Thymus (tissue), 11 donors: ENCODE data around the gene ADA. TPM values are rescaled to one million over a fixed set of nuclear protein-coding genes. Genes with fewer than 3 reads are reported as not detected.

Experiments used
- DNase-seq, 9 donors: peaks; one replicate each; pipeline ENCODE4 v3.0.0-alpha.2; 2013; ENCODE audit warnings: low spot score in 9 of 9, low read depth in 6 of 9, missing footprints in 1 of 9
- H3K27ac ChIP-seq, 2 donors: one replicate each; pipeline ENCODE4 v1.5.1; 2013; ENCODE audit warnings: control low read depth in 1 of 2, low read depth in 1 of 2, low read length in 1 of 2, mild to moderate bottlenecking in 1 of 2, moderate library complexity in 1 of 2
- H3K27me3 ChIP-seq, 2 donors: one replicate each; pipeline ENCODE4 v1.5.1; 2013; ENCODE audit warnings: low read length in 1 of 2; ENCODE audit not compliant: control insufficient read depth in 2 of 2, insufficient read depth in 1 of 2
- H3K36me3 ChIP-seq, 2 donors: one replicate each; pipeline ENCODE4 v1.5.1; 2013; ENCODE audit warnings: low read length in 1 of 2, mild to moderate bottlenecking in 1 of 2, moderate library complexity in 1 of 2; ENCODE audit not compliant: control insufficient read depth in 2 of 2, insufficient read depth in 2 of 2
- H3K4me1 ChIP-seq, 2 donors: one replicate each; pipeline ENCODE4 v1.5.1; 2013; ENCODE audit warnings: low read length in 2 of 2; ENCODE audit not compliant: control insufficient read depth in 2 of 2, insufficient read depth in 2 of 2
- H3K4me3 ChIP-seq, 2 donors: one replicate each; pipeline ENCODE4 v1.5.1; 2013; ENCODE audit warnings: low read length in 2 of 2, control low read depth in 1 of 2, mild to moderate bottlenecking in 1 of 2
- H3K9me3 ChIP-seq, 2 donors: one replicate each; pipeline ENCODE4 v1.5.1; 2013; ENCODE audit warnings: low read length in 1 of 2, mild to moderate bottlenecking in 1 of 2; ENCODE audit not compliant: control insufficient read depth in 2 of 2, insufficient read depth in 1 of 2
- WGBS: extraction: QIAGEN DNeasy Blood & Tissue Kit; methylation state at CpG from one replicate; pipeline ENCODE4 v1.1.7; 2013; 5-methylcytosine and 5-hydroxymethylcytosine counted together
- polyA plus RNA-seq: library from polyadenylated mRNA; stranded (reverse); fragments of 200-250 nt; gene quantifications from one replicate; pipeline ENCODE4 v1.2.3, GENCODE V29; 2013
- total RNA-seq: library from RNA; stranded (reverse); fragments of 120-200 nt; gene quantifications from one replicate; pipeline ENCODE4 v1.2.4, GENCODE V29; 2013
- donor health status: healthy.

The ADA gene
- total and polyA plus RNA-seq, 2 donors = 61.1 to 296 TPM

- WGBS = 71% methylated on average over 2 of the region's 2 CpGs
- H3K9me3 ChIP-seq = peaks cover 0 to 1% of the 10 kb centered on the region in 2 donors
- H3K4me1 ChIP-seq = peaks cover 13 to 28% of the 10 kb centered on the region in 2 donors
- no peak overlapping the region for H3K27ac ChIP-seq
- no peak for DNase-seq
- no peak overlapping the region for H3K4me3 ChIP-seq
- H3K36me3 ChIP-seq = peaks cover 1 to 31% of the 10 kb centered on the region in 2 donors
- no peaks in the 10 kb centered on the region for H3K27me3 ChIP-seq
Observed at GRCh38 chr20:44653546-44653945, 2.0 kb upstream of the ADA start.

GRCh38 chr20:44651434-44651683 lies 140 bp downstream of the ADA start:
- peaks cover 31 to 50% of the 10 kb centered on the region in 2 donors for H3K4me1 ChIP-seq
- under 1% methylated on average over 33 of the region's 33 CpGs for WGBS

GRCh38 chr20:44650771-44651433 lies 597 bp downstream of the ADA start:
- peaks cover 35 to 55% of the 10 kb centered on the region in 2 donors for H3K4me1 ChIP-seq
- peaks cover 3 to 28% of the 10 kb centered on the region in 2 donors for H3K36me3 ChIP-seq
- H3K4me3 ChIP-seq = peak overlapping the region; percentile 93 to 96
- WGBS = 1% methylated on average over 24 of the region's 24 CpGs
- DNase-seq = peak in 2 of 9 donors; percentile 49 to 72
- H3K9me3 ChIP-seq = peaks cover 0 to 1% of the 10 kb centered on the region in 2 donors
- H3K27me3 ChIP-seq = no peaks in the 10 kb centered on the region
- peak overlapping the region; percentile 92 to 97 for H3K27ac ChIP-seq

More at GRCh38 chr20:44651434-44651683, 140 bp downstream of the ADA start:
- Histone ChIP-seq H3K9me3 (peaks cover 0 to 1% of the 10 kb centered on the region in 2 donors), H3K27ac (peak overlapping the region; percentile 92 to 97), H3K4me3 (peak overlapping the region; percentile 93 to 96), H3K27me3 (no peaks in the 10 kb centered on the region), H3K36me3 (peaks cover 3 to 28% of the 10 kb centered on the region in 2 donors)
- DNase-seq = no peak

GRCh38 chr20:44649976-44650375 lies 1.5 kb downstream of the ADA start:
- peak overlapping the region; percentile 93 to 96 for H3K4me3 ChIP-seq
- 14% methylated on average over 6 of the region's 6 CpGs for WGBS
- H3K27me3 ChIP-seq = no peaks in the 10 kb centered on the region
- peak in 1 of 9 donors; percentile 64 for DNase-seq
- peaks cover 3 to 25% of the 10 kb centered on the region in 2 donors for H3K36me3 ChIP-seq
- H3K4me1 ChIP-seq = peaks cover 42 to 64% of the 10 kb centered on the region in 2 donors
- peaks cover 0 to 1% of the 10 kb centered on the region in 2 donors for H3K9me3 ChIP-seq
- H3K27ac ChIP-seq = peak overlapping the region; percentile 68 to 97

- peak in 1 of 9 donors; percentile 40 for DNase-seq
- H3K4me3 ChIP-seq = peak overlapping the region; percentile 93 to 96
- H3K36me3 ChIP-seq = peaks cover 3 to 25% of the 10 kb centered on the region in 2 donors
- H3K27ac ChIP-seq = peak overlapping the region; percentile 6 to 97
- H3K4me1 ChIP-seq = peaks cover 50 to 73% of the 10 kb centered on the region in 2 donors
- WGBS = 48% methylated on average over 3 of the region's 3 CpGs
- H3K9me3 ChIP-seq = peaks cover 0 to 1% of the 10 kb centered on the region in 2 donors
- no peaks in the 10 kb centered on the region for H3K27me3 ChIP-seq
Observed at GRCh38 chr20:44649126-44649525, 2.4 kb downstream of the ADA start.

- Histone ChIP-seq H3K27ac (peak overlapping the region; percentile 85 to 97), H3K4me3 (peak overlapping the region; percentile 93 to 96), H3K4me1 (peaks cover 56 to 75% of the 10 kb centered on the region in 2 donors), H3K9me3 (peaks cover 0 to 1% of the 10 kb centered on the region in 2 donors), H3K27me3 (no peaks in the 10 kb centered on the region), H3K36me3 (peaks cover 7 to 30% of the 10 kb centered on the region in 2 donors)
- WGBS = 51% methylated on average over 7 of the region's 7 CpGs
- peak in 1 of 9 donors; percentile 43 for DNase-seq
Observed at GRCh38 chr20:44648579-44648978, 2.9 kb downstream of the ADA start.

- peaks cover 9 to 34% of the 10 kb centered on the region in 2 donors for H3K36me3 ChIP-seq
- peak overlapping the region; percentile 85 to 97 for H3K27ac ChIP-seq
- DNase-seq = peak in 1 of 9 donors; percentile 69
- H3K9me3 ChIP-seq = peaks cover 0 to 1% of the 10 kb centered on the region in 2 donors
- peak overlapping the region; percentile 93 to 96 for H3K4me3 ChIP-seq
- WGBS = 60% methylated on average over 5 of the region's 5 CpGs
- no peaks in the 10 kb centered on the region for H3K27me3 ChIP-seq
- H3K4me1 ChIP-seq = peaks cover 57 to 75% of the 10 kb centered on the region in 2 donors
Observed at GRCh38 chr20:44648068-44648467, 3.4 kb downstream of the ADA start.

GRCh38 chr20:44646641-44647274 lies 4.7 kb downstream of the ADA start:
- Histone ChIP-seq H3K27ac (peak overlapping the region; percentile 95 to 97), H3K27me3 (no peaks in the 10 kb centered on the region), H3K36me3 (peaks cover 12 to 43% of the 10 kb centered on the region in 2 donors), H3K4me3 (peak overlapping the region; percentile 13 to 21), H3K9me3 (peaks cover 0 to 1% of the 10 kb centered on the region in 2 donors), H3K4me1 (peaks cover 63 to 84% of the 10 kb centered on the region in 2 donors)
- WGBS = 68% methylated on average over 10 of the region's 10 CpGs
- no peak for DNase-seq

GRCh38 chr20:44646023-44646640 lies 5.4 kb downstream of the ADA start:
- DNase-seq = peak; percentile 72 to 96 (median 88)
- peaks cover 63 to 90% of the 10 kb centered on the region in 2 donors for H3K4me1 ChIP-seq

More at GRCh38 chr20:44646023-44646640, 5.4 kb downstream of the ADA start:
- Histone ChIP-seq H3K9me3 (peaks cover 0 to under 1% of the 10 kb centered on the region in 2 donors), H3K27me3 (no peaks in the 10 kb centered on the region), H3K4me3 (peak overlapping the region; percentile 15 to 21), H3K36me3 (peaks cover 16 to 48% of the 10 kb centered on the region in 2 donors), H3K27ac (peak overlapping the region; percentile 95 to 97)
- WGBS = 3% methylated on average over 4 of the region's 4 CpGs
